Endodermal cell (in vitro differentiated cells): ENCODE results near the gene GPT2. TPM values are rescaled to one million over a fixed set of nuclear protein-coding genes. Genes with fewer than 3 reads are reported as not detected.

Source experiments
- DNase-seq: peaks from one replicate; pipeline ENCODE4 v3.0.0-alpha.2; 2017
- H3K27ac ChIP-seq: 2 replicates; pipeline ENCODE4 v1.5.1; 2013; ENCODE audit warnings: mild to moderate bottlenecking, low read depth, low read length, moderate library complexity
- H3K27me3 ChIP-seq: 2 replicates; pipeline ENCODE4 v1.6.1; 2013; ENCODE audit warnings: mild to moderate bottlenecking, low read length, moderate library complexity; ENCODE audit not compliant: insufficient read depth, control insufficient read depth, poor library complexity, severe bottlenecking
- H3K36me3 ChIP-seq: 2 replicates; pipeline ENCODE4 v1.7.0; 2013; ENCODE audit warnings: mild to moderate bottlenecking, low read length, moderate library complexity; ENCODE audit not compliant: control insufficient read depth, insufficient read depth
- H3K4me1 ChIP-seq: one replicate; pipeline ENCODE4 v1.7.0; 2013; ENCODE audit warnings: low read length; ENCODE audit not compliant: control insufficient read depth, insufficient read depth
- H3K4me3 ChIP-seq: 2 replicates; pipeline ENCODE4 v1.5.1; 2013; ENCODE audit warnings: mild to moderate bottlenecking, low read length, moderate library complexity
- H3K9ac ChIP-seq: 2 replicates; pipeline ENCODE4 v1.6.1; 2013; ENCODE audit warnings: mild to moderate bottlenecking, low read length, moderate library complexity; ENCODE audit not compliant: poor library complexity, severe bottlenecking; ENCODE audit errors: extremely low read depth
- H3K9me3 ChIP-seq: 2 replicates; pipeline ENCODE4 v1.6.1; 2013; ENCODE audit warnings: mild to moderate bottlenecking, low read length, moderate library complexity; ENCODE audit not compliant: control insufficient read depth
- H3K27ac Mint-ChIP-seq: 2 replicates; pipeline ENCODE4 v1.8.0; 2020; ENCODE audit warnings: mixed read lengths
- H3K27me3 Mint-ChIP-seq: 2 replicates; pipeline ENCODE4 v1.8.0; 2021; ENCODE audit warnings: mild to moderate bottlenecking, mixed read lengths; ENCODE audit not compliant: insufficient read depth
- H3K36me3 Mint-ChIP-seq: 2 replicates; pipeline ENCODE4 v1.8.0; 2020; ENCODE audit warnings: low read depth, mixed read lengths
- H3K4me1 Mint-ChIP-seq: 2 replicates; pipeline ENCODE4 v1.8.0; 2020; ENCODE audit warnings: mixed read lengths
- H3K4me3 Mint-ChIP-seq: 2 replicates; pipeline ENCODE4 v1.8.0; 2020; ENCODE audit warnings: mild to moderate bottlenecking, moderate library complexity, mixed read lengths
- H3K9me3 Mint-ChIP-seq: 2 replicates; pipeline ENCODE4 v1.8.0; 2020; ENCODE audit warnings: mild to moderate bottlenecking, mixed read lengths
- WGBS, 2 experiments: methylation state at CpG; one replicate each; pipeline versions ENCODE4 v1.1.5 to v1.1.7; 2013; ENCODE audit warnings: missing lambda C conversion rate in 2 of 2, mixed read lengths in 1 of 2; ENCODE audit not compliant: insufficient coverage in 1 of 2, insufficient read length in 1 of 2; 5-methylcytosine and 5-hydroxymethylcytosine counted together
- total RNA-seq, 2 donors: library from RNA; stranded (reverse); fragmentation: NEBNext Ultra II Directional in 1 of 2; extraction: Animal tissue kit (Norgen Biotek cat#: 25700) in 1 of 2; gene quantifications; 2 replicates in 1 of 2; 3 replicates in 1 of 2; pipeline ENCODE4 v1.2.1, GENCODE V29; 2021
- TF ChIP-seq, protein P1 (sequence below): fragments of 200-600 bp; sonication (generic); conservative IDR thresholded peaks from 2 replicates; pipeline ENCODE4 v1.5.0; 2021; ENCODE audit warnings: antibody characterized with exemption, mild to moderate bottlenecking

Gene GPT2
- total RNA-seq, 2 donors from 2014 or later, result 44.1 to 65.5 TPM

DNA sequence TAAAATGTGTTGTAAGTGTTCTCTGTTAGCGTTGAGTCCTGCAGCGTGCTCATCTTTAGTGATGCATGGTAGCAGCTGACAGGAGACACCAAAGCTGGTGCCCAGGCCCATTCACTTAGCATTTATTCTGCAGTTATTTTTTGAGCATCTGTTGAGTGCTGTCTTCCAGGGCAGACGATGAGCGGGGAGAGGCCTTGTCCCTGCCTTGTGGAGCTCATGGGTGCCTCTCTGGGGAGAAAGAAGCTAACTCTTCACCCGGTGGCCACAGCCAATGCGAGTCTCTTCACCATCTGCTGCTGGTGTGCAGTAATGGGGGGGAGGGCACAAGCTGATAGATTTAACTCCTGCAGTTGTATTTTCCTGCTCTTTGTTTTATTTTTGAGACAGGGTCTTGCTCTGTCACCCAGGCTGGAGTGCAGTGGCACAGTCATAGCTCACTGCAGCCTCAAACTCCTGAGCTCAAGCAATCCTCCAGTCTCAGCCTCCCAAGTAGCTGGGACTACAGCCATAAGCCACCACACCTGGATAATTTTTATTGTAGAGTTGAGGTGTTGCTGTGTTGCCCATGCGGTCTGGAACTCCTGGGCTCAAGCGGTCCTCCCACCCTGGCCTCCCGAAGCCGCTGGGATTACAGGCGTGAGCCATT, 30.5 kb downstream of the GPT2 start:
- no peaks in the 10 kb centered on the region for H3K27me3 ChIP-seq
- peaks cover 92% of the 10 kb centered on the region for H3K36me3 ChIP-seq
- H3K4me3 Mint-ChIP-seq, result no peak overlapping the region
- H3K9me3 ChIP-seq, result no peaks in the 10 kb centered on the region
- TF ChIP-seq, protein P1, sequence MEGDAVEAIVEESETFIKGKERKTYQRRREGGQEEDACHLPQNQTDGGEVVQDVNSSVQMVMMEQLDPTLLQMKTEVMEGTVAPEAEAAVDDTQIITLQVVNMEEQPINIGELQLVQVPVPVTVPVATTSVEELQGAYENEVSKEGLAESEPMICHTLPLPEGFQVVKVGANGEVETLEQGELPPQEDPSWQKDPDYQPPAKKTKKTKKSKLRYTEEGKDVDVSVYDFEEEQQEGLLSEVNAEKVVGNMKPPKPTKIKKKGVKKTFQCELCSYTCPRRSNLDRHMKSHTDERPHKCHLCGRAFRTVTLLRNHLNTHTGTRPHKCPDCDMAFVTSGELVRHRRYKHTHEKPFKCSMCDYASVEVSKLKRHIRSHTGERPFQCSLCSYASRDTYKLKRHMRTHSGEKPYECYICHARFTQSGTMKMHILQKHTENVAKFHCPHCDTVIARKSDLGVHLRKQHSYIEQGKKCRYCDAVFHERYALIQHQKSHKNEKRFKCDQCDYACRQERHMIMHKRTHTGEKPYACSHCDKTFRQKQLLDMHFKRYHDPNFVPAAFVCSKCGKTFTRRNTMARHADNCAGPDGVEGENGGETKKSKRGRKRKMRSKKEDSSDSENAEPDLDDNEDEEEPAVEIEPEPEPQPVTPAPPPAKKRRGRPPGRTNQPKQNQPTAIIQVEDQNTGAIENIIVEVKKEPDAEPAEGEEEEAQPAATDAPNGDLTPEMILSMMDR, result no peak
- DNase-seq, result no peak
- H3K9me3 Mint-ChIP-seq, result no peaks in the 10 kb centered on the region
- no peaks in the 10 kb centered on the region for H3K27me3 Mint-ChIP-seq
- no peak overlapping the region for H3K9ac ChIP-seq
- no peaks in the 10 kb centered on the region for H3K4me1 Mint-ChIP-seq
- H3K27ac ChIP-seq, result no peak overlapping the region
- no peak overlapping the region for H3K27ac Mint-ChIP-seq
- H3K4me1 ChIP-seq, result no peaks in the 10 kb centered on the region
- WGBS, 2 experiments, result 93 to 100% methylated on average over 4 to 11 of the region's 11 CpGs
- H3K36me3 Mint-ChIP-seq, result peaks cover 76% of the 10 kb centered on the region
- H3K4me3 ChIP-seq, result no peak overlapping the region

DNA sequence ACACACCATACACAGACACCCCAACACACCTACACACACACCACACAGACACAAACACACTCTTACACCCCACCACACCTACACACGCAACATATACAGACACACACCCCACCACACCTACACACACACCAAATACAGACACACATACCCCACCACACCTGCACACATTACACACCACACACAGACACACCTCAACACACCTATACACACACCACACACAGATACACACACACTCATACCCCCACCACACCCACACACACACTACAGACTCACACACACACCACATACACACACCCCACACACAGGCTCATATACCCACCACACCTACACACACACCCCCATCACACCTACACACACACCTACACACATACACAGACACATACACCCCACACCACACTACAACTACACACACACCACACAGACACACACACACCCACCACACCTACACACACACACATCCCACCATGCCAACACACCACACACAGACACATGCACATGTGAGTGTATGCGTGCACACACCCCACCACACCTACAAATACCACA, 31.4 kb downstream of the GPT2 start:
- Mint-ChIP-seq H3K27ac (no peak overlapping the region), H3K27me3 (no peaks in the 10 kb centered on the region), H3K36me3 (peaks cover 80% of the 10 kb centered on the region), H3K4me3 (no peak overlapping the region), H3K9me3 (no peaks in the 10 kb centered on the region), H3K4me1 (no peaks in the 10 kb centered on the region)
- peaks cover 93% of the 10 kb centered on the region for H3K36me3 ChIP-seq
- H3K9ac ChIP-seq, result no peak overlapping the region
- no peak overlapping the region for H3K27ac ChIP-seq
- no peaks in the 10 kb centered on the region for H3K9me3 ChIP-seq
- TF ChIP-seq, protein P1, result no peak
- H3K4me1 ChIP-seq, result no peaks in the 10 kb centered on the region
- H3K27me3 ChIP-seq, result no peaks in the 10 kb centered on the region
- DNase-seq, result no peak
- H3K4me3 ChIP-seq, result no peak overlapping the region
- 100% methylated on average over 2 of the region's 2 CpGs; no CpG with 5 or more reads in 1 of the 2 experiments for WGBS, 2 experiments

DNA sequence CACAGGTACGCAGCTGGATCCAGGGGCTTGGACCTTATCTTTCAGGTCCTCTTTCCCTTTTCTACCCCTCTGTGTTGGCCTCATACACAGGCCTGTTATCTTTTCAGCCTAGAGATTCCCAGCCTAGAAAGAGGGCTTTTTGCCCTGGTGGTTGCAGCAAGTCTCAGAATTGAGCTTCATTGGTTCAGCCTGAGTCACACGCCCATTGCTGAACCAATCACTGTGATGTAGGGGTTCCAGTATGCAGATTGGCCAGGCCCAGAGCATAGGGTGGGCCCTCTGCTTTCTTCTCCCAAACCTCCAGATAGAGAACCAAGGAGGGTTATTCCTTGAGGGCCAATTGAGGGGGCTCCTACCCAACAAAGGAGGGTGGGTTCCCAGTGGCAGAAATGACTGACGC, 32.8 kb downstream of the GPT2 start:
- Histone ChIP-seq H3K36me3 (peaks cover 92% of the 10 kb centered on the region), H3K4me3 (no peak overlapping the region), H3K27me3 (no peaks in the 10 kb centered on the region), H3K9me3 (no peaks in the 10 kb centered on the region), H3K9ac (no peak overlapping the region), H3K27ac (no peak overlapping the region), H3K4me1 (no peaks in the 10 kb centered on the region)
- 98 to 100% methylated on average over 3 of the region's 3 CpGs for WGBS, 2 experiments
- H3K36me3 Mint-ChIP-seq, result peaks cover 75% of the 10 kb centered on the region
- H3K27ac Mint-ChIP-seq, result no peak overlapping the region
- H3K27me3 Mint-ChIP-seq, result no peaks in the 10 kb centered on the region
- no peaks in the 10 kb centered on the region for H3K4me1 Mint-ChIP-seq
- TF ChIP-seq, protein P1, result no peak
- no peak overlapping the region for H3K4me3 Mint-ChIP-seq
- no peaks in the 10 kb centered on the region for H3K9me3 Mint-ChIP-seq
- peak; percentile 75 for DNase-seq
